Epidermal melanocyte (primary cell): ENCODE data around the gene PLA2G4A.

Experiments
- DNase-seq: peaks from one replicate; pipeline ENCODE4 v3.0.0; 2011; ENCODE audit warnings: low spot score; ENCODE audit not compliant: insufficient read length

Gene PLA2G4A

DNA sequence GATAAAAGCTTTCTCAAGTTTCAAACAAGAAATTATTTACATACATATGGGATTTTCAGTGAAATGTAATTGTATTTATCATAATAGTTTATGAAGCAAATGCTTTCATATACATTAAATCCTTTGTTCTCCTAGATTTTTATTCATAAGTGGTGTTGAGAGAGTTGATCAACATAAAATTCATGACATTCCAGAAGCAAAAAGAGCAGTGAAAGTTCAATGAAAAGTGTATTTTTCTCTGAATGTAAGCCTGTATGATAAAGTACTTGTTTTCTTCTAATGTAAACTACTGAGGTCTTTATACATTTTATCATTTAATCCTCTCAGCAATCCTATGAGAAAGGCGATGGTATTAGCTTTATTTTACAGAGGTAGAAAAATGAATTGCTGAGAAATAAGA lies 146.5 kb downstream of the PLA2G4A start:
- no peak for DNase-seq

DNA sequence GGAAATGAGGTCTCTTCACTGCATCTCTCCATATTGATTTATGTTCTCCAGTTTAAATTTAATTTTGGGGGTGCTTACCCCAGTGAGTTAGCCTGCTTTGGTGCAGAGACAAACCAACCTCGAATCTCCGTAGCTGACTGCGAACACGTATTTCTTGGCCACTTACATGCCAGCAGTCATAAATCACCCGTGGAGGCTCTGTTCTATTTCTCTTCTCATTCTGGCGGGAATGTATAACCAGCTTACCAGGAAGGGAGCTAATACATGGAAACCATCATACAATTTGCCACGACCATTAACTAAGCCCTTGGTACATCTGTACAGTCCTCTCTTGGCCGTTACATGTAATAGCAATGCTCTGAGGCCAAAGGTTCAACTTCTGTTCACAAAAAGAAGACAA lies 148.0 kb downstream of the PLA2G4A start:
- DNase-seq: no peak

DNA sequence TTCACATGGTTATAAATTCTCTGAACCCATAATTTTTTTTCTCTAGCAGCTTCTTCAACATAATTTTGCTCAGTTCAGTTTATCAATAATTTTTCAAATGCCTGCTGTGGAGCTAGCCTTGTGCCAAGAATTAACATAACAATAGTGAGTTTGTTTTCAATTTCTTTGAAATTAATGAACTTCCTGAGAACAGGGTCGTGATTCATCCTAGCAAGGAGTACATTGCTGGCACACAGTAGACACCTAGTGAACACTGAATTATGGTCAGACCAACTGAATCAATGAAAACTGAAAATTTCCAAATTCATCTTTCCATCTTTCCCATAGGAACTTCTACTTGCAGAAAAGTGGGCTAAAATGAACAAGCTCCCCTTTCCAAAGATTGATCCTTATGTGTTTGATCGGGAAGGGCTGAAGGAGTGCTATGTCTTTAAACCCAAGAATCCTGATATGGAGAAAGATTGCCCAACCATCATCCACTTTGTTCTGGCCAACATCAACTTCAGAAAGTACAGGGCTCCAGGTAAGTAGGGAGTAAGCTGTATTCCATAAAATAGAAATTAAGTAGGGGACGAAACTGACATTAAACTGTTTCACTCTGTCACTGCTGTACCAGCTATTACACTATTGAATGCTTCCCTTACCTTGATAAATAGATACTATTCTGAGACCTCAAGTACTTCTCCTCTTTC lies 148.7 kb downstream of the PLA2G4A start:
- DNase-seq: no peak

DNA sequence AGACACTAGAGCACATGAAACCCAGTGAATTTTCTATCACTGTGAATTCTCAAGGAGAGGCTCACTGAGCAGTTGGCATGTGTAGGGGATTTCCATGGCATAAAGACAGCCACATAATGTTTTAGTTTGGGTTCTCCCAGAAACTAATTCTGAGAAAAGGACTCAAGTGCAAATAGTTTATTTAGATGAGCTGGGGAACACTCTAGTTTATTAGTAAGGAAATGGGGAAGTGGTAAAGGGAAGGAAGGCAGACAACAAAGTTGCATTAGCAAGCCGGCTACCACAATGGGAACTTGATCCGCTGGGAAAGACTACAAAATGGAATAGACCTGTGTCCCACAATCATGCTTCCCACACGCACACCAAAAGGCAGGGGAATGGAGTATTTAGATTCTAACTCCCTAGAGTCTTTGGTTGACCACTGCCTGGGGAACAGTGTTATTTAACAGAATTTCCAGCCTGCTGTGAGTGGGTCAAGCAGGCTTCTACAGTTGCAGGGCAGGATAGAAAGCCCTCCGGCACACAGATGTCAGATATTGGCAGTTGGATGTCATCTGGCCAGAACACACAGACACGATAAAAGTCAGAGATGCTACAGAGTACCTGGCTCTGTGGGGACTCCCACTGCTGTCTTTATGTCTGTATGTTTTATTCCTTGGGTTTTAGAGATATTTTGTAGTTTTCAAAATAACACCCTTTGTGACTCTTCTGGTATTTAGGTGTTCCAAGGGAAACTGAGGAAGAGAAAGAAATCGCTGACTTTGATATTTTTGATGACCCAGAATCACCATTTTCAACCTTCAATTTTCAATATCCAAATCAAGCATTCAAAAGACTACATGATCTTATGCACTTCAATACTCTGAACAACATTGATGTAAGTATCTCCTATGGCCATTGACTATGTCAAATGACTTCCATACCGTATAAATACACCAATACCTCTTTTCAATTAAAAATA lies 150.1 kb downstream of the PLA2G4A start:
- no peak for DNase-seq

DNA sequence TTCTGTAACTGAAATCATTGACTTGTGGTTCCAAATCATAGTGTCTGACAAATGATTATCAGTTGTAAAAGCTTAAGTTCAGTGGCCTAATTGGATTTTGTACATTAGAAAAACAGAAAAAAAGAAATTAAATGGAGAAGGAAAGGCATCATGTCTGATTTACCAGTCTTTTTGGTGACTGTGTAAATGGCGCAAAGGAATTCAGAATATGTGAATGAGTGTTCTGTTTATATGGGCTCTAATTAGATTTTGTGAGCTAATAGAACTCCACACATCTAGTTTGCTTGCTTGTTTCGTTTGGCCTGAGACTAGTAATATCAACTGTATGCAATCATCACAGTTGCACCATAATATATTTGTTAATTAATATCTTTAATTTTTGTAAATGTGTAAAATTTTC lies 151.7 kb downstream of the PLA2G4A start:
- DNase-seq: no peak

DNA sequence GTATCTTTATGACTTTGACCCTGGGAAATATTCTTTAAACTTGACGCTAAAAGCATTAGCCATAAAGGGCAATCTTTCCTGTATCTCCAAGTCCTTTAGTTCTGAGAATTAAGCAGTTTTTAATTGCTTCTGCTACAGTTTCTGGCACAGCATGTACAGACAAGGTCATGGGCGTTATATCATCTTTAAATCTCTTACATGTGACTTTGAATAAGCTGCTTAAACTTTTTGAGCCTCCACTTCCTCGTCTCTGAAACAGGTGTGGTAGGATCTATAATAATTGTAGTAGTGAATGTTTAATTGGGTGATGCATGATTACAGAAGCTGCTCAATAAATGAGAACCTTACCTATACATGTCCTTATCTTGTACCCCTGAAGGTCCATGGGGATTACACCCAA lies 153.4 kb downstream of the PLA2G4A start:
- no peak for DNase-seq

DNA sequence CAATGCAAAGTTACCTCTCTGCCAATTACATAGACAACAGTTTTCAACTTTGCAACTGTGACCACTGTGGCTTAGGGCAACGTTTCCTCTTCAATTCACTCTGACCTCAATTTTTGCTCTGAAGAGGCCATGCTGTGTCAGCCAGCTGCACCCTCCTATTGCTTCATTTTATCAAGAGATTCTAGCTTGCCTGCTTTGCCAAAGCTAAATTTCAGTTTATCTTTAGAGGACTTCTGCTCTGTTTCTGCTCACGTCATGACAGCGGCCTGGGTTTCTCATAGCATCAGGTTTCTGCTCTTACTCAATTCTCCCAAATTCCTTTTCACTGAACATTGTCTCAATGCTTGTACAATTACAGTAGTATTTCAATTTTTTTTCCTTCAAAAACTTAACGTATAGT lies 154.6 kb downstream of the PLA2G4A start:
- DNase-seq: no peak

DNA sequence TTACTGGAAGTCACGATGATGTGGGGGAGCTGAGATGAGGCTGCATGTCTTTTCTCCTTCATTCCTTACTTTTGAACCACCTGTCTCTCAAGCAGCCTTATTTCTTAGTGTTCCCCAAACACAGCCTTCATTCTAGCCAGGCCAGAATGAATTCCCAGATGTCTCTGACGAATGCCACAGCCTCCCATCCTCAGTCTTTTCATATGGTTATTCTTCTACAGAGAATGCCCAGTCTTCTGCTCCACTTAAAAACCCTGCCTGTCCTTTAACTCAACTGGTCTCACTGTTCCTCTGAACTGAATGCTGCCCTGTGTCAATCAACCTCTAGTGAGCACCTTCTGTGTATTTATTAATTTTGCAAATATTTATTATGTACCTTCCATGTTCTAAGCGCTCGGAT lies 156.2 kb downstream of the PLA2G4A start:
- no peak for DNase-seq

DNA sequence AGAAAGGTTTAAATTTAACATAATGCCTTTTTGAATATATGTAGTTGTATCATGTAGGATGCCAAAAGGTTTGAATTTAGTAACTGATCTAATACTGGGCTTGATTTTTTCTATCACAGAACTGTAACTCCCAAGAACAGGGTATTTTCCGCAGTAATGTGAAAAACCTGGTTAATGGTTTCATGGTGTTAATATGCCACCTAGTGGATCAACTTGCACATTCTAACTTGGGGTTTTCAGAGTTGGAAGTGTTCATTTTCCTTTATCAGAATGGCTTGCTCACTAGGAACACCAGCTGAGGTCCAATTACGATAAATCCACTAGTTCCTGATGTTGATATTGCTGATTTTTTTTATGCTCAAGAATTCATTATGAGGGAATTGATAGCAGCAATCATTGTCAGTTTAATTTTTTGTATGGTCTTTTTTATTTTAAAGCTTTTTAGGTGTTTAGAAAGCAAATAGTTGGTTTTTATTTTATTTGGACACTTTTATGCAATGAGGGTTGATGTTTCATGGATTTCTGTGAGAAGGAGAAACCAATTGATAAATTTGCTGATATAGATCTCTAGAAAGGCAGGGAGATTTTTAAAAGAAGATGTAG lies 157.2 kb downstream of the PLA2G4A start:
- no peak for DNase-seq

DNA sequence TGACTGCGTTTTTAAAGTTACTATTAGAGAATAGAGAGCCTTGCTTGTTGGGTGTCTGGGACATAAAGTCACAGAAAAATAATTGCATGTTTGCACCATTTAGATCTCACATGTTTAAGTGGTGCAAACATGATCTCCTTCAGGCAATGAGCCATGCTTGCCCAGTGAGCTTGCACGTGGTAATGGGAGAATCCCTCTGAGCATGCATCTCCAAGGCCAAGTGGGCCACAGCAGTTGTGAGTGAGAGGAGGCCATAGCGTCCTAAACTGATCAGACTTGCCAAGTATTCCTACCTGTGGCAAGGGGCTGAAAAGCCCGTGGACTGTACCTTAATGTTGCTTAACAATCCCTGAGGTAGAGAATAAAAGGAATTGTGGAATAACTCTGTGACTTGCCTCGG lies 158.3 kb downstream of the PLA2G4A start:
- no peak for DNase-seq

DNA sequence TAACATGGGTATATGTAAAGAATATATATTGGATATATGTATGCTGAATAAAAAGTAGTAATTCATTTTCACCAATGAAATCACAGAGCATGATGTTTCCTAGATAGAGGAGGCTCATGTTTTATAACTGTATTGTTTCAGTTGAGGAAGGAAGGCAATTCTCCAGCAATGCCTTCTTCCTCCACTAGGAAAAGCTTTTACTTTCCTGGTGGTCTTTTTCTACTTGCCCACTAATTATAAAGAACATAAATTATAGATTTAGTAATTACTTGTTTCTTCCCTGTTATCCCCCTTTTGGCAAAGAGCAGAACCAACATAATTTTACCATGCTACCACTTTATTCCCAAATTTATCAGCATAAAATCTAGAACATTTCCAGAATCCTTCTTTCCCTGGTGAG lies 159.0 kb downstream of the PLA2G4A start:
- DNase-seq: no peak

DNA sequence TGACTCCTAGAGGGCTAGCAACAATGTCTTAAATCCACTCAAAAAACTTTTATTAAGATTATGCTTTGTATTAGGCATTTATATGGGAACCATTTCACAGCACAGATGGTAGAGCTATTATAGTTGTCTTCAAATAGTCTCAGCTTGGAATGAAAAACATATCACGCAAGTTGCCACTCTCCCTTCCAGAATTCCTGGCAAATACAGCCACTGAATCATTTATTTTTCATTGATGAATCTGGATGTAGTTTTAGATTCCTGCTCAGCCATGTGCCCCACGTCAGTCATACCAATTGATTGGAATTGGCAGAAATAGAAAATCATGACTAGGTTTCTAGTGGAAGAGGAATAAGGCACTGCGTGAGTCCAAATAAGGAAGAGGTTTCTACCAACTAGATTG lies 165.2 kb downstream of the PLA2G4A start:
- no peak for DNase-seq

DNA sequence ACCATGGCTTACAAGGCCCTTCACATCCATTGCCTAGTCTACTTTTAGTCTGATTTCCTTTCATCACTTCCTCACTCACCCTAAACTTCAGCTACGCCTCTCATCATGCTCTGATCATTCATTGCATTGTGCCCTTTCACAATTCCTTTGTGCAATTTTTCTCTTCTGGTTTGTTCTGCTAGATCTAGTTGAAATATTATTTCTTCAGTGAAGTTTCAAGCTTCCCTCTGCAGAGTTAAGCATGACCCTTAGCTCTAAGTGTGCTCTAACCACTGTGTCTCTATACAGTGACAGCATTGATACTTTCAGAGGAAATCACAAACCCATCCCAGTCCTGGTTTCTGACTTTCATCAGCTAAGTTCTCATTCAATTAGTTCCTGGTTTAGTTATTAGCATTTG lies 166.1 kb downstream of the PLA2G4A start:
- DNase-seq: no peak

DNA sequence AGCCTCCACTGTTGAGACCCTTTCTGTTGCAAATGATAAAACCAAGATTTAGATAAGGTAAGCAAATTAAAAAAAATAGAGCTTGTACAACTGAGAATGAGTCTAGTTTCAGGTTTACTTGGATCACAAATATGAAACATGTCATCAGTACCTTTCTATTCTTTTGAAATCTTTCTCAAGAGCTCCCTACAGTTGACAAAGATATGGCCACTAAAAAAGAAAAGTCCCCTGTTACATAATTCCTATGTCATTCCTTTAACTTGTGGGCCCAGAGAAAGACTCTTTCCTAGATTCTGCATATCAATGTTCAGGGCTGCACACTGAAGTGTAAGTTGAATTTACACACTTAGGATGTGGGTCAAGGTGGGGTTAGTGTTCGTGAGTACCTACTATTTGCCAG lies 168.1 kb downstream of the PLA2G4A start:
- no peak for DNase-seq

DNA sequence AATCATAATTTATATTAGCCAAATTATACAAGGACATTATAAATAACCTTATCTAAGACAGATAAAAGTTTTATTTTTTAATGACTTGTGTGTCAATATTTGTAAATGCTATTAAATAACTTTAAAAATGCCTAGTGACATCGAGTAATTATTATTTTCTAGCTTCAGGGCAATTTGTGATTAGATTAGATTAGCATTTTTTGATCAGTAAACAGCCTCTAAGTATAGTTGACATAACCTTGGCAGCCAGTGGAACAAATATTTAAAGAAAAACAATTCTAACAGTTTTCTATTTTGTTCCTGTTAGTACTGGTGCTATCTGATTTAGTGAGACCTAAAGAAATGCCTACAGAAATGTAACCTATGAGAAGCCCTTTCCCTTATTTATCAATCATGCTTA lies 169.1 kb downstream of the PLA2G4A start:
- DNase-seq: no peak

DNA sequence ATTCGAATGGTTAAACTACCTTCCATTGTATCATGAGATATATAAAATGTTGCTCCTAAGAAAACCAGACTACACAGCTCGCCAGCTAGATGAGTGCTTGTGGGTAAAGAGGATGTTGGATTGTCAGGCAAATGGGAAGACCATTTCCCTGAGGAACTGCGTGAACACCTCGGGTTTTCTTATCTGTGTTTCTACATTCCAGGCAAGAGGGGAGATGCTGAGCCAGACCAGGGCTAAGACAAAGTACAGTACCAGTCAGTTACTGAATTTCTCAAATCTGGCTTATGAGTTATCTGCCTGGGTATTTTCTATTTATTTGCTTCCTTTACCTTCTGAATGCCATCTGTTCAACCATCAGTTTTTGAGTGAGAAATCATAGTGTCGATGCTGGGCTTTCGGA lies 170.8 kb downstream of the PLA2G4A start:
- DNase-seq: no peak

DNA sequence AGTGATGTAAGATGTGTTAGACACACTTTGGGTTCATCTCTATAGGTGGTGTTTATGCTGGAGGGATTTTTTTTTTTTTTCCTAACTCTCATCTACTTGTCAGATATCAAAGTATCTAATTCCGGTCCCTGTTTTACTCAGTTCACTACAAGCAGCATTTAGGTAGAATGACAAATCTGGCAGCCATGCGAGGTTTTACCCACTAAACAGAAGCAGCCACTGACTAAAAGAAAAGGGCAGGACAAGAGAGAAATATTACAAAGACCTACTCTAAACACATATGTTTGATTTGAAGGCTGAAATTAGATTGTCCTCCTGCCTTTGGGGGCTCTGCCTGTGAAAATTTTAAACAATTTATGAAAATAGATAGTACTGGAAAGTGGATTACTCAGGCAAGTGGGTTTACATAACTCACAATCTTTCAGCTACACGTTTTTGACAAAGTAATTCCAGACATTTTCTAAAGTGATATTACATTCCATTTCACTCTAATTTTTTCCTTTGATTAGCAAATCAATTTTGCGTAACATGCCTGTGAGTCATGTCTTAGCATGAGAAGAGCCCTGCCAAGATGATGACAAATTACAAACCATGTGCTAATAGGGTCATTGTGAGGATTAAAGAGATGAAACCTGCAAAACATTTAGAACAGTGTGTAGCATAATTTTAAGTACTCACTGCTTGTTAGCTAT lies 172.6 kb downstream of the PLA2G4A start:
- no peak for DNase-seq

DNA sequence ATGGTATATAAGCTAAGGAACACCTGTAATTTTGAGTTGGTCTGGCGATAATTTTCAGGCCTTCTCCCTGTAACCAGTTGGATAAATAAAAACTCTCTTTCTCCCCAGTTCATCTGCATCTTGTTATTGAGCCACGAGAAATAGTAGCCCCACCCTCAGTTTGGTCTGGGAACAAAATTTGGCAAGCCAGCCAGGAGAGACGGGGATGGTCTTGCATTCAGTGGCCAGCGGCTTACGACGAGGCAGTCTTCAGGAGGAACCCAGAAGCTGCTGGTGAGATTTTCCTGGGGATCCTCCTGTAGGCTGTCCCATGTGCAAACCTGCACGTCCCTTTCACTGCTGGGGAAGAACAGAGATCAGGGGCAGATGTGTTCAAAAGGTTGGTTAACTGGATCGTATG lies 174.6 kb downstream of the PLA2G4A start:
- DNase-seq: no peak

DNA sequence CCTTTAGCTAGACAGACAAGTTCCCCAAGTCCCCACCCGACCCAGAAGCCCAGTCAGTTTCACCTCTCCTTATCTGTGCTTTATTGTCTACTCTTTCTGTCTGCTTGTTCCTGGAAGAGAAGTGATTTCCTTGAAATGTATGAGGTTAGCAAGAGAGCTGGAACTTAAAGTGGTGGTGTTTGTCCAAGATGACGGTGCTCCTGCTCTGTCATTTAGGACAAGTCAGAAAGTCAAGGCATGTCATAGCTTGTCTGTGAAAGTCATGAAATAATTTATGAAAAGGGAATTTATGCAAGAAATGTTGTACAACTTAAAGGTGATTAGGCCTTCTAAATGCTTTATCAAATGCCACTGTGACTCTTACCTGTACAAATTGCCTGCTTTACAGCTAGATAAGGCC lies 178.1 kb downstream of the PLA2G4A start:
- no peak for DNase-seq

DNA sequence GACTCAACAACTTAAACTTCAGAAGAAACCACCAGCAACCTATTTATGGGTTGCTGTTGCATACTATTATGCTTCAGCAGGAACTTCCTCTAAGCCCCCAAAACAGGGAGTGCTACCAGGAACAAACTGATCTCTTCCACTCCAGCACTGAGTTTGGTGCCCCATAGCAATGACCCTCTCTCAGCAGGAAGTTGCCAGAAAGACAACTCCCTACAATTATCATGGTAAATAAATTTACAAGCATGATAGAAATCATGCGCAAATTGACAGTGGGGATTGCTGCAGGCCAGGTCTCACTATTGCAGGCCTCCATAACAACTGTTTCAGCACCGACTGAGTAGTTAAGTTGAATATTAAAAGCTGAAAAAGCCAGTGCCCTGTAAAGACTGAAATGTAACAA lies 180.6 kb downstream of the PLA2G4A start:
- DNase-seq: no peak

DNA sequence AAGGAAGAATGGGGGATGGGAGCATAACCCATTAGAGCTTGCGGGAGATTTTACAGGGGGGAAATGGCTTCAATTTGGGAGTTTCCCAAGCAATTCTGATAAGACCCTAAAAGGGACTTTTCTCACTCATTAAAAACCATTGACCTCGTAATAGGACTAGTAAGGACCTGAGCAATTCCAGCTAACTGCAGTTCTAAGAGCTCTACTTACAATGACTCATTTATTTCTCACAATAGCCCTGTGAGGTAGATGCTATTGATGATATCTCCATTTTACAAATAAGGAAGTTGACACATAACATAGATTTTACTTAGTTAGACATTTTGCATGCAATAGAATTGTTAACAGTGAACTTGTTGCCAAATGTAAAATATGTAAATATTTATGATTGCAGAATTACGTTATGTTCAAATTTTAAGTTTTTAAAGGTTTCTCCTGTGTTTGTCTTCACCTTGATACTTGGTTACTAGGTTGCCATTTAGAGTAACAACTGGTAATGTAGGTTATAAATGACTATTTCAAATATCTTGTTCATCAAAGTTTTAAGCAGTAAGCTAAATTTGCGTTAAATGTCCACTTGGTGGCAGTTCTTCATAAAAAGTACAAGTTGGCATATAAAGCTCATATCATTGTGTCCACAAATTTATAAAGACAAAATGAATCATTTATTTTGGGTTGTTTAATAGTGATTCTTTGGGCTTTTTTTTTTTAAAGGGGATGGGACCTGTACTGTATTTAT lies 182.0 kb downstream of the PLA2G4A start:
- no peak for DNase-seq
